Endothelial cell of umbilical vein (primary cell): ENCODE results near the gene SRSF6.

Experiments
- EZH2 ChIP-seq: IDR thresholded peaks from 2 replicates; pipeline ENCODE4 v1.6.1; 2012; ENCODE audit warnings: borderline replicate concordance, low read depth, mild to moderate bottlenecking, moderate library complexity, low read length, inconsistent platforms; ENCODE audit not compliant: severe bottlenecking
- GATA2 ChIP-seq: IDR thresholded peaks from 2 replicates; pipeline ENCODE4 v1.7.0; 2011; ENCODE audit warnings: low read depth, mild to moderate bottlenecking, moderate library complexity, mixed read lengths, low read length; ENCODE audit not compliant: insufficient read length, insufficient read depth
- MYC ChIP-seq: IDR thresholded peaks from one replicate; pipeline ENCODE4 v1.6.1; 2011; ENCODE audit warnings: mild to moderate bottlenecking, low read depth, low read length
- POLR2A ChIP-seq: IDR thresholded peaks from 2 replicates; pipeline ENCODE4 v1.6.1; 2012; ENCODE audit warnings: low read depth, mild to moderate bottlenecking, control low read depth, low read length
- POLR2AphosphoS5 ChIP-seq: IDR thresholded peaks from 2 replicates; pipeline ENCODE4 v1.6.1; 2012; ENCODE audit warnings: low read depth, mild to moderate bottlenecking, control low read depth, low read length, moderate library complexity; ENCODE audit not compliant: insufficient read depth
- TF ChIP-seq, protein P1 (sequence below), 2 donors: IDR thresholded peaks; 1 replicate in 1 of 2; 2 replicates in 1 of 2; pipeline ENCODE4 v1.5.1; 2011; ENCODE audit warnings: low read length in 2 of 2, mild to moderate bottlenecking in 2 of 2, moderate library complexity in 2 of 2, control low read depth in 1 of 2, inconsistent platforms in 1 of 2, low read depth in 1 of 2; ENCODE audit not compliant: insufficient read depth in 1 of 2; ENCODE audit errors: extremely low read depth in 1 of 2
- TF ChIP-seq, protein P2 (sequence below): IDR thresholded peaks from 2 replicates; pipeline ENCODE4 v1.6.1; 2011; ENCODE audit not compliant: insufficient read depth, insufficient read length

- TF ChIP-seq, protein P1, sequence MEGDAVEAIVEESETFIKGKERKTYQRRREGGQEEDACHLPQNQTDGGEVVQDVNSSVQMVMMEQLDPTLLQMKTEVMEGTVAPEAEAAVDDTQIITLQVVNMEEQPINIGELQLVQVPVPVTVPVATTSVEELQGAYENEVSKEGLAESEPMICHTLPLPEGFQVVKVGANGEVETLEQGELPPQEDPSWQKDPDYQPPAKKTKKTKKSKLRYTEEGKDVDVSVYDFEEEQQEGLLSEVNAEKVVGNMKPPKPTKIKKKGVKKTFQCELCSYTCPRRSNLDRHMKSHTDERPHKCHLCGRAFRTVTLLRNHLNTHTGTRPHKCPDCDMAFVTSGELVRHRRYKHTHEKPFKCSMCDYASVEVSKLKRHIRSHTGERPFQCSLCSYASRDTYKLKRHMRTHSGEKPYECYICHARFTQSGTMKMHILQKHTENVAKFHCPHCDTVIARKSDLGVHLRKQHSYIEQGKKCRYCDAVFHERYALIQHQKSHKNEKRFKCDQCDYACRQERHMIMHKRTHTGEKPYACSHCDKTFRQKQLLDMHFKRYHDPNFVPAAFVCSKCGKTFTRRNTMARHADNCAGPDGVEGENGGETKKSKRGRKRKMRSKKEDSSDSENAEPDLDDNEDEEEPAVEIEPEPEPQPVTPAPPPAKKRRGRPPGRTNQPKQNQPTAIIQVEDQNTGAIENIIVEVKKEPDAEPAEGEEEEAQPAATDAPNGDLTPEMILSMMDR (IDR thresholded peaks at IDR 0.05; ENCODE audit: extremely low read depth in 1 of 2, insufficient read depth in 1 of 2, low read depth in 1 of 2, low read length in 2 of 2), result no peak
- TF ChIP-seq EZH2 (no peak), GATA2 (no peak), MYC (no peak), POLR2A (no peak), POLR2AphosphoS5 (no peak)
- TF ChIP-seq, protein P2, sequence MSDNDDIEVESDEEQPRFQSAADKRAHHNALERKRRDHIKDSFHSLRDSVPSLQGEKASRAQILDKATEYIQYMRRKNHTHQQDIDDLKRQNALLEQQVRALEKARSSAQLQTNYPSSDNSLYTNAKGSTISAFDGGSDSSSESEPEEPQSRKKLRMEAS, result no peak
These were observed 6.6 kb upstream of the SRSF6 start for GRCh38 chr20:43450841-43451799.
